Non-pigmented ciliary epithelial cell (primary cell): ENCODE measurements around the gene TLR9.

ENCODE experiments used
- DNase-seq: peaks from one replicate; pipeline ENCODE4 v3.0.0-alpha.2; 2010; ENCODE audit warnings: low read depth

TLR9 gene

DNA sequence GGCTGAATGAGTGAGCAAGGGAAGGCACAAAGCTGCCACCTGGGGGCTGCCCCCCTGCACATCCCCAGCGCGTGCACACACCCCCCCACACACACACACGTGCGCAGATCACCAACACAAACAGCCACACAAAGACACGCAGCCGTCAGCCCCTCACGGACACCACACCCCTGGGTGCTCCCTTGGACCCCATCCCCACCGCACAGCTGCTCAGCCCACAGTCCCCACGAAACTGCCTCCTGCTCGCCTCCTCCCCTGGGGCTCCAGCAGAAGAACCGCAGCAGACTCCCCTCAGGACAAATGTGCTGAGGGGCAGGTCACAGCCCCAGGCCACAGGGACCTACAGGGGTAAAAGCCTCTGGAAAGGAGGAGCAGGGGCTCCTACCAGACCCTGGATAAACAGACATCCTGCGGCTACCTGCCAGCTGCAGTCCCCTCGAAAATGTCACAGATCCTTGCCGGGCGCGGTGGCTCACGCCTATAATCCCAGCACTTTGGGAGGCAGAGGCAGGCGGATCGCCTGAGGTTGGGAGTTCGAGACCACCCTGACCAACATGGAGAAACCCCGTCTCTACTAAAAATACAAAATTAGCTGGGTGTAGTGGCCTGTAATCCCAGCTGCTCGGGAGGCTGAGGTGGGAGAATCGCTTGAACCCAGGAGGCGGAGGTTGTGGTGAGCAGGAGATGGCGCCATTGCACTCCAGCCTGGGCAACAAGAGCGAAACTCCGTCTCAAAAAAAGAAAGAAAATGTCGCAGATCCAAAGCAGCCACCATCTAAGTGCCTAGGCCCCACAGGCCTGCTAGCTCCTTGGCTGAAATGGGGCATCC lies 7.0 kb upstream of the TLR9 start:
- no peak for DNase-seq

- no peak for DNase-seq
Observed at GRCh38 chr3:52231502-52232278, 6.2 kb upstream of the TLR9 start.

GRCh38 chr3:52230889-52231499 lies 5.5 kb upstream of the TLR9 start:
- DNase-seq, result no peak

GRCh38 chr3:52230461-52230860 lies 5.0 kb upstream of the TLR9 start:
- no peak for DNase-seq

DNA sequence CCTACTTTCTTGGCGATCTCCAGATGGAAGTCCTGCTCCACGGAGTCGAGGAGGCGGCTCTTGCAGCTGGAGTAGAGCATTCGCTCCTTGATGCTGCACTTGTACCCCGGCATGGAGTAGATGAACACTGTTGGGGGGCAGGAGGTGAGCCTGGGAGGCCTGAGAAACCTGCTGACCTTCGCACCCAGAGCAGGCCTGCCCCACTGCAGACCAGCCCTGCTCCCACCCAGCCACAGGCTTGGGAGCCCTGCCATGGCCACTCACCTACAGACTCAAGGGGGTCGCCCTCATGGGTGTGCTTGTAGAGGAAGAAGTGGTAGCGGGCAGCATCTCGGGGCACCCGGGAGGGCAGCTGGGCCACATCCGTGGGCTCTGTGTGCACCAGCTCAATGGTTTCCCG lies 4.2 kb upstream of the TLR9 start:
- DNase-seq, result no peak

GRCh38 chr3:52228751-52229291 lies 3.4 kb upstream of the TLR9 start:
- DNase-seq, result no peak

DNA sequence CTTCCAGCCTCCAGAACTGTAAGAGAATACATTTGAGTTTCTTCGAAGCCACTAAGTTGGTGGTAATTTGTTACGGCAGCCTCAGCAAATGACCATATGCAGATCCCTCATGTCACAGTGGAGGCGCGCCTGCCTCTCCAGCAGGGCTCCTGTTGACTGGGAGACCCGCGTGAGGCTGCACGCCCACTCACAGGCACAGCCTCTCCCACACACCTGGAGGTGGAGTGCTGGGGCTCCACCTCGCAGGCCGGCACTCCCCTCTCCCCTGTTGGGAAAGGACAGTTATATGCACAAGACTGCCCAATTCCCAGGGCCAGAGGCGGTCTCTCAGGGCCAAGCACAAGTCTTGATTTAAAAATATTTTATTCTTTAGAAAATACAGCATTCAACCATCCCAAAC lies 2.8 kb upstream of the TLR9 start:
- DNase-seq, result no peak

DNA sequence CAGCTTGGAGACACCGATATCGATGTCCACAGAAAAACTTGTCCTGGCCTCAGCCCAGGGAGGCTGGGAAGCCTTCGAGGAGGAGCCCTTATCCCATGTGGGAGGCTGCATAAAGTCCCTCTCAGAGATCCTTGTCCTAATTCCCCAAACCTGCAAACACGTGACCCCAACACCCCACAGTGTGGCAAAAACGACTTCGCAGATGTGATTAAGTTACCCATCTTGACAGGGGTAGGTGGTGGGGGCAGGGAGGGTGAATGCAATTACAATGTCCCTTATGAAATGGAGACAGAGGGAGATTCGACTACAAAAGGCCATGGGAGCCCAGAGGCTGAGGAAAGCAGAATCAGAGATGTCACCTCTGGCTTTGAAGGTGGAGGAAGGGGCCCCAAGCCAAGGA lies 2.3 kb upstream of the TLR9 start:
- no peak for DNase-seq

DNA sequence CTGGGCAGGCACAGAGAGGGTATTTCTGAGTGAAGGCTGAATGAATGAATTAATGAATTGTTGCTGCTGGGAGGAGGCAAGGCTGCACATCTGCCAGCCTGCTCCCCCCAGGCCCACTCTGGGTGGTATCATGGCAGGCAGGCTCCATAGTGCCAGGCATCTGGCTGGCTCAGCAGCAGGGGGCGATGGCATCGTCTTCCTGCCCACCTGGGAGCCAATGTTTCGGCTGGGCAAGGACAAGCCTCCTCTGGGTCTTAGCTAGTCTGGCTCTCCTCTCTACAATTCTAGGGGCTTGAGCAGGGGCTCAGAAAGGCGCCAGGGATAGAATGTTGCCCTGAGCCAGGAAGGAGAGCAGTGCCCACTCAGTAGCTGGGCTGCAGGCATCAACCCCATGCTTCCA lies 1.7 kb upstream of the TLR9 start:
- no peak for DNase-seq

- no peak for DNase-seq
Observed at GRCh38 chr3:52226229-52226817, 878 bp upstream of the TLR9 start.

GRCh38 chr3:52223449-52224408 lies 1.7 kb downstream of the TLR9 start:
- no peak for DNase-seq

GRCh38 chr3:52222319-52223221 lies 2.9 kb downstream of the TLR9 start:
- DNase-seq, result no peak

DNA sequence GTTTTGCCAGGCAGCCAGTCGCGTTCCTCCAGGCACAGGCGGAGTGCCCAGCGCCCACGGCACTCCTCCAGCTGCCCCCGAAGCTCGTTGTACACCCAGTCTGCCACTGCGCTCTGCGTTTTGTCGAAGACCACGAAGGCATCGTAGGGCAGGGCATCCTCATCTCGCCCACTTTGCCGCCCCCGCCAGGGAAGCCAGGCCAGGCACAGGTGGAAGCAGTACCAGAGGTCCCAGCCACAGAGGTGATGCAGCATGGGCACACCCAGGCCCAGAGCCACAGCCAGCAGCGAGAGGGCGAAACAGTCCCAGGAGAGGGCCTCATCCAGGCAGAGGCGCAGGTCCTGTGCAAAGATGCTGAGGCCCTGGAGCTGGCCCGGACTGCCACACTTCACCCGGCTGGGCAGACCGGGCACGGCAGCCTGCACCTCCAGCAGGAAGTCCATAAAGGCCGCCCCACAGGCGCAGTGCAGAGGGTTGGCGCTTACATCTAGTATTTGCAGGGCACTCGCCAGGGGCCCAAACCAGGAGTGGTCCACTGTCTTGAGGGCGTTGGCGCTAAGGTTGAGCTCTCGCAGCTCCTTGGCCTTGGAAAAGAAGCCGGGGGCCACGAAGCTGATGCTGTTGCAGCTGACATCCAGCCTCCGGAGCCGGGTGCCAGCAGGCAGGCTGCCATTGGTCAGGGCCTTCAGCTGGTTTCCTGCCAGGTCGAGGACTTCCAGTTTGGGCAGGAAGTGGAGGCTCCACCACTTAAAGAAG lies 3.7 kb downstream of the TLR9 start:
- DNase-seq, result no peak

GRCh38 chr3:52221141-52221562 lies 4.3 kb downstream of the TLR9 start:
- DNase-seq, result no peak

DNA sequence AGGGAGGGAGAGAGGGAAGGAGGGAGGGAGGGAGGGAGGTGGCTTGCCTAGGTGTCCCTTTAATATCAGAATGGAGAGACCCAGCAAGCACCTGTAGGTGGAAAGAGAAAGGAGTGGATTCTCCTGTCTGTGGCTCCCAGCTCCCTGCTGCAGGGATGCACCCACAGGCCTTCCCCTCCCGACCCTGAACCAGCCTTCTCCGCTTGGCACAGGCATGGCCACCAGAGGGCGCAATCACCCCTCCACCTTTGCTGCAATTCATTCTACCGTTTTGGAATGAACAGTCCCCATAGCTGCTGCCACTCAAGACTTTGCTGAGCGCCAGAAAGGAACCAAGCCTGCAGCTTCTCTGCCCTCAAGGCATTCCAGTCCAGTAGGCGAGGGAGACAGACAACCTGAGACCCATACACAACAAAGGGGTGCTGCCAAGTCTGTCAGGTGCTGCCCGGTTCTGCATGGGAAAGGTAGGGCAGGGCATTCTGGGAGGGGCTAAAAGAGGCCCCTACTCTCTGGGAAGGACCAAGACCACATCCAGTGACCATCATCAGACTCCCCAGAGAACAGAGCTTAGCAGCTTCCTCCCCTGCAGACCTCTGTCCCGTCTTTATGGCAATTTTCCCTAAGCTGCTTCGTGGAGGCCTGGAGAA lies 4.9 kb downstream of the TLR9 start:
- no peak for DNase-seq

GRCh38 chr3:52218937-52219650 lies 6.4 kb downstream of the TLR9 start:
- no peak for DNase-seq

DNA sequence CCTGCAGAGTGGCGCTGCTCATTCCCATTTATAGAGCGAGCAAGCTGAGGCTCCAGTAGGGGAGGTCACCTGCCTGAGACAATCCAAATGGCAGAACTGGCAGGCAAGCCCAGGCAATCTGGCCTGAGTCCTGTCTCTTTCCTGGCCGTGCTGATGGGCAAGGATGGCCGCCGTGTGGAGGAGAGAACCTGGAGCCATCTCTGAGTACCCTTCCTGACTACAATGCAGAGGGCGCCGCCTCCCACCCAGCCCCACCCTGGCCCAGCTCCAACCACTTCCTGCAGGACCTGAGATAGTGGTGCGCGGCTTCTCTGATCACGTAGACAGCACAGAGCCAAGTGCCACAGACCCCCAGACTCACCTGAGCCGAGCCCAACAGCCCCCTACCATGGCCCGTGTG lies 7.0 kb downstream of the TLR9 start:
- no peak for DNase-seq

DNA sequence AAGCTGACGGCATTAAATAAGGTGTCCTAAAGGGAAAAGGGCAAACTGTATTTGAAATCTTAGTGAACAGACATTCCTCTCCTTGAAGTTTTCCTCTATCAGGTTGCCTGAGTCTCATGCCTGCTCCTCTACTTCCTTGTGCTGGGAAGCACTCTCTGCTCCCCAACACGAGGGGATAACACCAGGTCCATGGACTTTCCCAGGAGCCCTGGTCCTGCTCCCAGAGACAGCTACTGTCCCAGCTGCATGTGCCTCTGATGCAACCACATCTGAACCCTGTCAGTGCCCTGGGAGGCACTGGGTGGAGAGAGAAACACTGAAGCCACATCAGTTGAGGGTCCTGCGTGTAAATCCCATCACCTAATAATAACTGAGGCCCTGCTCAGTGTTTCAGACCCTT lies 7.4 kb downstream of the TLR9 start:
- no peak for DNase-seq
